Neural cell (in vitro differentiated cells): ENCODE measurements around the gene TSPAN7. TPM values are rescaled to one million over a fixed set of nuclear protein-coding genes. Genes with fewer than 3 reads are reported as not detected.

ENCODE experiments used
- H2AFZ ChIP-seq: fragments of 200-600, 300-800 bp; sonication (generic), shearing (Covaris generic); 2 replicates; pipeline ENCODE4 v1.6.0; 2014; ENCODE audit warnings: low read depth, mild to moderate bottlenecking, antibody characterized with exemption, low read length, moderate library complexity
- H3F3A ChIP-seq: fragments of 200-600 bp; shearing (Covaris generic); 2 replicates; pipeline ENCODE4 v1.6.1; 2016; ENCODE audit warnings: mild to moderate bottlenecking, moderate library complexity, mixed read lengths, antibody characterized with exemption, low read length; ENCODE audit not compliant: insufficient read depth, poor library complexity, severe bottlenecking
- H3K27ac ChIP-seq: fragments of 200-600, 300-800 bp; sonication (generic), shearing (Covaris generic); 2 replicates; pipeline ENCODE4 v1.5.1; 2014; ENCODE audit warnings: mild to moderate bottlenecking, low read length, moderate library complexity
- H3K27me3 ChIP-seq: fragments of 300-800, 200-600 bp; sonication (generic), shearing (Covaris generic); 2 replicates; pipeline ENCODE4 v1.6.0; 2014; ENCODE audit warnings: mild to moderate bottlenecking, low read depth, low read length, moderate library complexity; ENCODE audit not compliant: insufficient read depth
- H3K36me3 ChIP-seq: fragments of 300-800, 200-600 bp; sonication (generic), shearing (Covaris generic); 2 replicates; pipeline ENCODE4 v1.5.1; 2014; ENCODE audit warnings: mild to moderate bottlenecking, antibody characterized with exemption, low read length, moderate library complexity; ENCODE audit not compliant: insufficient read depth
- H3K4me2 ChIP-seq: fragments of 300-800, 200-600 bp; sonication (generic), shearing (Covaris generic); 2 replicates; pipeline ENCODE4 v1.6.0; 2014; ENCODE audit warnings: mild to moderate bottlenecking, low read length
- H3K4me3 ChIP-seq: fragments of 300-800, 200-600 bp; sonication (generic), shearing (Covaris generic); 2 replicates; pipeline ENCODE4 v1.5.1; 2014; ENCODE audit warnings: mild to moderate bottlenecking, low read length, moderate library complexity
- H3K79me2 ChIP-seq: fragments of 200-600 bp; shearing (Covaris generic); replicated peaks from 2 replicates; pipeline ENCODE4 v1.6.0; 2014; ENCODE audit warnings: mild to moderate bottlenecking, low read length, moderate library complexity; ENCODE audit not compliant: insufficient read depth
- H3K9ac ChIP-seq: fragments of 300-800, 200-600 bp; sonication (generic), shearing (Covaris generic); 2 replicates; pipeline ENCODE4 v1.6.1; 2016; ENCODE audit warnings: mild to moderate bottlenecking, low read length, mixed read lengths
- H3K9me2 ChIP-seq: fragments of 200-600 bp; shearing (Covaris generic); 2 replicates; pipeline ENCODE4 v1.6.1; 2016; ENCODE audit warnings: mild to moderate bottlenecking, low read length, mixed read lengths; ENCODE audit not compliant: insufficient read depth
- H3K9me3 ChIP-seq: fragments of 200-600, 300-800 bp; sonication (generic), shearing (Covaris generic); 2 replicates; pipeline ENCODE4 v1.6.1; 2016; ENCODE audit warnings: mild to moderate bottlenecking, mixed run types, low read length, moderate library complexity, mixed read lengths
- H4K20me1 ChIP-seq: fragments of 200-600 bp; shearing (Covaris generic); 2 replicates; pipeline ENCODE4 v1.6.1; 2016; ENCODE audit warnings: mild to moderate bottlenecking, mixed run types; ENCODE audit not compliant: insufficient read depth
- CTCF ChIP-seq: fragments of 450-650 bp; IDR thresholded peaks from 2 replicates; pipeline ENCODE4 v1.5.1; 2014; ENCODE audit warnings: antibody characterized with exemption, mild to moderate bottlenecking, moderate library complexity; ENCODE audit not compliant: poor library complexity, severe bottlenecking
- EP300 ChIP-seq: fragments of 450-650 bp; conservative IDR thresholded peaks from 2 replicates; pipeline ENCODE4 v1.6.1; 2014; ENCODE audit warnings: antibody characterized with exemption, mild to moderate bottlenecking, moderate library complexity; ENCODE audit not compliant: poor library complexity, severe bottlenecking
- EZH2 ChIP-seq: fragments of 200-600, 300-800 bp; shearing (Covaris generic), sonication (generic); IDR thresholded peaks from 2 replicates; pipeline ENCODE4 v1.6.1; 2014; ENCODE audit warnings: antibody characterized with exemption, low read length, borderline replicate concordance, mild to moderate bottlenecking; ENCODE audit not compliant: insufficient read depth, poor library complexity, severe bottlenecking
- MXI1 ChIP-seq: fragments of 450-650 bp; conservative IDR thresholded peaks from 2 replicates; pipeline ENCODE4 v1.6.1; 2014; ENCODE audit warnings: antibody characterized with exemption, mild to moderate bottlenecking; ENCODE audit not compliant: poor library complexity, severe bottlenecking
- POLR2AphosphoS5 ChIP-seq: IDR thresholded peaks from 2 replicates; pipeline ENCODE4 v1.6.1; 2012
- RAD21 ChIP-seq: fragments of 450-650 bp; conservative IDR thresholded peaks from 2 replicates; pipeline ENCODE4 v1.6.1; 2014; ENCODE audit warnings: antibody characterized with exemption, mild to moderate bottlenecking, moderate library complexity
- REST ChIP-seq: IDR thresholded peaks from 2 replicates; pipeline ENCODE4 v1.6.1; 2012; ENCODE audit warnings: borderline replicate concordance
- SMC3 ChIP-seq: fragments of 450-650 bp; conservative IDR thresholded peaks from 2 replicates; pipeline ENCODE4 v1.6.1; 2014; ENCODE audit warnings: antibody characterized with exemption, mild to moderate bottlenecking, moderate library complexity; ENCODE audit not compliant: poor library complexity
- TAF1 ChIP-seq: IDR thresholded peaks from 2 replicates; pipeline ENCODE4 v1.6.1; 2012; ENCODE audit warnings: low read depth
- polyA plus RNA-seq: library from polyadenylated mRNA; depleted of rRNA; stranded (reverse); fragments of >200 nt; gene quantifications from 2 replicates; pipeline ENCODE4 v1.2.3, GENCODE V29; 2014

TSPAN7 gene
- polyA plus RNA-seq, 1 donor from 2014 or later: 184 TPM

- Histone ChIP-seq H4K20me1 (no peaks in the 10 kb centered on the region), H3K4me3 (no peak overlapping the region), H3K79me2 (no peaks in the 10 kb centered on the region), H3K9ac (no peak overlapping the region), H3K27ac (no peak overlapping the region), H3K4me2 (no peak overlapping the region), H3K9me3 (no peaks in the 10 kb centered on the region), H2AFZ (no peak overlapping the region), H3F3A (no peaks in the 10 kb centered on the region), H3K27me3 (no peaks in the 10 kb centered on the region), H3K9me2 (no peaks in the 10 kb centered on the region), H3K36me3 (no peaks in the 10 kb centered on the region)
- no peak for TF ChIP-seq EP300
Measured at GRCh38 chrX:38694394-38694793, 133.1 kb downstream of the TSPAN7 start.

GRCh38 chrX:38697461-38697860 lies 136.1 kb downstream of the TSPAN7 start:
- no peaks in the 10 kb centered on the region for H3K36me3 ChIP-seq

GRCh38 chrX:38699121-38699520 lies 137.8 kb downstream of the TSPAN7 start:
- Histone ChIP-seq H3K9me2 (no peaks in the 10 kb centered on the region), H3K79me2 (no peaks in the 10 kb centered on the region), H3K4me2 (no peak overlapping the region), H3K36me3 (no peaks in the 10 kb centered on the region), H2AFZ (no peak overlapping the region), H3K4me3 (no peak overlapping the region), H3K9ac (no peak overlapping the region), H3K9me3 (no peaks in the 10 kb centered on the region), H4K20me1 (no peaks in the 10 kb centered on the region), H3K27ac (no peak overlapping the region), H3K27me3 (no peaks in the 10 kb centered on the region), H3F3A (no peaks in the 10 kb centered on the region)
- TF ChIP-seq POLR2AphosphoS5: no peak
- no peak for TF ChIP-seq SMC3
- TF ChIP-seq MXI1: no peak
- no peak for TF ChIP-seq TAF1
- no peak for TF ChIP-seq REST
- TF ChIP-seq RAD21: no peak
- TF ChIP-seq CTCF: no peak
- no peak for TF ChIP-seq EZH2
- no peak for TF ChIP-seq EP300

More at GRCh38 chrX:38697461-38697860, 136.1 kb downstream of the TSPAN7 start:
- no peak for TF ChIP-seq SMC3
- H3F3A ChIP-seq: no peaks in the 10 kb centered on the region
- no peak overlapping the region for H3K4me3 ChIP-seq
- H3K79me2 ChIP-seq: no peaks in the 10 kb centered on the region
- H3K4me2 ChIP-seq: no peak overlapping the region
- H4K20me1 ChIP-seq: no peaks in the 10 kb centered on the region
- H3K9ac ChIP-seq: no peak overlapping the region
- no peaks in the 10 kb centered on the region for H3K9me3 ChIP-seq
- no peak overlapping the region for H2AFZ ChIP-seq
- H3K27me3 ChIP-seq: no peaks in the 10 kb centered on the region
- H3K9me2 ChIP-seq: no peaks in the 10 kb centered on the region
- no peak overlapping the region for H3K27ac ChIP-seq
